K562 (cell line): ENCODE results near the gene HIVEP1. TPM values are rescaled to one million over a fixed set of nuclear protein-coding genes. Genes with fewer than 3 reads are reported as not detected.
A peak's percentile ranks its signal among the peaks of the same experiment; 100 is the strongest.

Source experiments
- CAMTA2 ChIP-seq: fragments of 250-450 bp; sonication (Bioruptor Pico); conservative IDR thresholded peaks from 2 replicates; pipeline ENCODE4 v1.5.1; 2022
- CBFB ChIP-seq: sonication (generic); formaldehyde crosslinking; IDR thresholded peaks from 2 replicates; pipeline ENCODE4 v1.4.0; 2020; ENCODE audit warnings: mild to moderate bottlenecking, missing genetic modification reagents
- CEBPZ ChIP-seq: fragments of 150-350 bp; IDR thresholded peaks from 2 replicates; pipeline ENCODE4 v1.6.1; 2014; ENCODE audit warnings: low read depth, mild to moderate bottlenecking, low read length, borderline replicate concordance
- FOXM1 ChIP-seq, 2 experiments: fragments of 450-650 bp in 1 of 2; sonication (generic) in 1 of 2; formaldehyde crosslinking in 1 of 2; IDR thresholded peaks; 2 replicates each; pipeline versions ENCODE4 v1.6.1 to v1.9.0; 2017 to 2022; ENCODE audit warnings: low read depth in 2 of 2, mild to moderate bottlenecking in 2 of 2, missing genetic modification reagents in 1 of 2, moderate library complexity in 1 of 2
- HES1 ChIP-seq: fragments of 450-650 bp; IDR thresholded peaks from 2 replicates; pipeline ENCODE4 v1.6.1; 2016; ENCODE audit warnings: low read depth, mild to moderate bottlenecking, moderate library complexity
- MECOM ChIP-seq: fragments of 250-450 bp; sonication (Bioruptor Pico); IDR thresholded peaks from 2 replicates; pipeline ENCODE4 v1.8.0; 2022; ENCODE audit warnings: inconsistent platforms
- MLLT1 ChIP-seq, 2 experiments: fragments of 450-650 bp; IDR thresholded peaks; 2 replicates each; pipeline ENCODE4 v1.6.1; 2016
- PRMT5 ChIP-seq: sonication (generic); formaldehyde crosslinking; IDR thresholded peaks from 2 replicates; pipeline ENCODE4 v1.5.0; 2020; ENCODE audit warnings: missing genetic modification reagents
- RBM15 ChIP-seq: fragments of 200-400 bp; formaldehyde crosslinking; IDR thresholded peaks from 2 replicates; pipeline ENCODE4 v1.6.1; 2018; ENCODE audit warnings: mild to moderate bottlenecking, low read length, moderate library complexity; ENCODE audit not compliant: insufficient read depth
- SIN3B ChIP-seq: fragments of 450-650 bp; IDR thresholded peaks from 2 replicates; pipeline ENCODE4 v1.6.1; 2017; ENCODE audit warnings: low read depth, mild to moderate bottlenecking, moderate library complexity
- SNAPC5 ChIP-seq: fragments of 250-450 bp; sonication (Bioruptor Pico); IDR thresholded peaks from 2 replicates; pipeline ENCODE4 v1.8.0; 2021; ENCODE audit warnings: moderate library complexity, mild to moderate bottlenecking, inconsistent platforms
- SOX6 ChIP-seq: fragments of 450-650 bp; IDR thresholded peaks from 2 replicates; pipeline ENCODE4 v1.6.1; 2014; ENCODE audit warnings: mild to moderate bottlenecking
- SP1 ChIP-seq: sonication (generic); formaldehyde crosslinking; IDR thresholded peaks from 2 replicates; pipeline ENCODE4 v1.8.1; 2022; ENCODE audit warnings: mild to moderate bottlenecking, missing genetic modification reagents
- THAP7 ChIP-seq: fragments of 250-450 bp; sonication (Bioruptor Pico); IDR thresholded peaks from 2 replicates; pipeline ENCODE4 v1.5.0; 2021
- ZBTB8A ChIP-seq: fragments of 450-650 bp; IDR thresholded peaks from 2 replicates; pipeline ENCODE4 v1.6.1; 2018; ENCODE audit warnings: mild to moderate bottlenecking, moderate library complexity; ENCODE audit not compliant: partially characterized antibody
- ZNF124 ChIP-seq: sonication (generic); formaldehyde crosslinking; IDR thresholded peaks from 2 replicates; pipeline ENCODE4 v1.8.1; 2022; ENCODE audit warnings: missing genetic modification reagents
- ZNF347 ChIP-seq: fragments of 450-650 bp; formaldehyde crosslinking; IDR thresholded peaks from 2 replicates; pipeline ENCODE4 v1.4.0; 2020; ENCODE audit warnings: low read depth, mild to moderate bottlenecking, moderate library complexity
- ZNF507 ChIP-seq: conservative IDR thresholded peaks from 2 replicates; pipeline ENCODE4 v1.6.1; 2017; ENCODE audit warnings: missing genetic modification characterization, missing compliant biosample characterization
- ZNF639 ChIP-seq, 2 experiments: fragments of 200-800 bp in 1 of 2; sonication (Bioruptor generic) in 1 of 2; sonication (generic) in 1 of 2; formaldehyde crosslinking in 1 of 2; IDR thresholded peaks in 1 of 2; conservative IDR thresholded peaks in 1 of 2; 2 replicates each; pipeline versions ENCODE4 v1.5.0 to v1.6.1; 2016 to 2020; ENCODE audit warnings: missing compliant biosample characterization in 1 of 2, missing genetic modification characterization in 1 of 2, missing genetic modification reagents in 1 of 2
- ZNF79 ChIP-seq: fragments of 250-450 bp; sonication (Bioruptor Pico); IDR thresholded peaks from 2 replicates; pipeline ENCODE4 v1.4.0; 2020; ENCODE audit warnings: low read depth, mild to moderate bottlenecking, moderate library complexity
- polyA plus RNA-seq, 8 experiments: library from polyadenylated mRNA; depleted of rRNA in 4 of 8; stranded (reverse) in 5 of 8; unstranded in 3 of 8; fragments of >200 nt; fragmentation: Nextera tagmentation in 2 of 8; fragmentation: Illumina TruSeq in 1 of 8; extraction: Ambion mirVana in 2 of 8; extraction: Trizol in 1 of 8; gene quantifications; 2 replicates each; pipeline versions ENCODE4 v1.2.1 to v1.2.3, GENCODE V29; 2011 to 2014; ENCODE audit warnings: inconsistent platforms in 1 of 8, missing spikeins in 1 of 8
- total RNA-seq, 7 experiments: library from RNA; depleted of rRNA in 6 of 7; stranded (reverse); fragments of >200 nt in 6 of 7; fragmentation: Illumina TruSeq in 2 of 7; extraction: Trizol in 2 of 7; gene quantifications; 2 replicates each; pipeline versions ENCODE4 v1.2.1 to v1.2.3, GENCODE V29; 2011 to 2021; ENCODE audit warnings: low replicate concordance in 1 of 7

Gene HIVEP1
- total and polyA plus RNA-seq, 9 of the 15 experiments (the other 6 are each of a cell fraction or from before 2014, with no cell fraction given) = 6.0 to 33.3 (median 21.7) TPM

GRCh38 chr6:12001706-12002435 lies 10.2 kb upstream of the HIVEP1 start (continued):
- TF ChIP-seq CEBPZ (no peak), SOX6 (peak; percentile 35; the same call in 1 of the 2 replicates), CBFB (CRISPR knock-in tag) (no peak), PRMT5 (CRISPR knock-in tag) (no peak), CAMTA2 (CRISPR knock-in tag) (no peak), ZBTB8A (no peak), RBM15 (no peak), HES1 (no peak), SNAPC5 (no peak), FOXM1 (IDR thresholded peaks at IDR 0.05; ENCODE audit: low read depth) (0 out of 2 replicates have a peak, but pooled peaks have one; percentile 21), FOXM1 (CRISPR knock-in tag; IDR thresholded peaks at IDR 0.05; ENCODE audit: low read depth) (no peak), ZNF79 (CRISPR knock-in tag) (no peak), ZNF507 (tag) (no peak), SIN3B (no peak), ZNF639 (CRISPR knock-in tag; conservative IDR thresholded peaks at IDR 0.05 in 1 of 2, IDR thresholded peaks at IDR 0.05 in 1 of 2) (no peak), ZNF124 (no peak), SP1 (CRISPR knock-in tag) (no peak), MECOM (CRISPR knock-in tag) (0 out of 2 replicates have a peak, but pooled peaks have one; percentile 21), THAP7 (no peak), ZNF347 (CRISPR knock-in tag) (no peak), MLLT1 (IDR thresholded peaks at IDR 0.05) (no peak)
